ENCODE measurements around the gene SMYD3.
A peak's percentile ranks its signal among the peaks of the same experiment; 100 is the strongest.
"Not testable (repeated sequence)": the region's sequence is repeated elsewhere in the genome, so short reads cannot be mapped to it uniquely, and the experiment has no call there.

SMYD3 gene

DNA sequence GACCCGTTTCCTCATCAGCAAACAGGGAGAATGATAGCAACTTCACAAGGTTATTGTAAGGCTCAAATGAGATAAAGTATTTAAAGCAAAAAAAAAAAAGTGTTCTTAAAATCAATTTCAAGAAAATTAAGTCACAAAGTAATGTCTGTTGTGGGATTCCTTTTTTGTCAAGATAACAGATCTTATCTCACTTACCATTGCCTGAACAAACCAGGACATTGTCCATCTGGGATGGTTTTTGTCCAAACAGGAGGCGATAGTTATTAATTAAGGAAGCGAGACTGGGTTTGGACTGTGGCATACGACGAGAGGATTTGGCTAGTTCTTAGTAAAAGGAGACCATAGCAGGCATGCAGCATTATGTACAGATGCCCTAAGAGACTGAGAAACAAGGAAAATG, 458.4 kb downstream of the SMYD3 start:
- DNase-seq, result no peak

DNA sequence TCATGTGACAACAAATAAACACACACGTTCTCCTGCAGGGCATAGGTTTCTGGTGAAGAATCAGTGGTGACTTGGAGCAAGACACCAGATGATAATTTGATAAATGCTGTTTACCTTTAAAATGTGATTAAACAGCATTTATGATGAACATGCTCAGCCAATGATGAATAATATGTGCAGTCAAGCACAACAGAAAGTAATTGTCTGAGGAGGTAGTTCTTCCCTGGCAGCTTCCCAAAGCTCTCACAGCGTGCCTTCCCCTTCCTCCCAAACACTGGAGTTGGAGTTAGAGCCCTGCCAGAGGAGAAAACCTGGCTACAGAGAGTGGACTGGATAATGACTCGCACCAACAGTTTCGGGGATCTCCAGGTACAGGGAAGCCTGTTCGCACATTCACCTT, 463.5 kb downstream of the SMYD3 start:
- DNase-seq, result peak; percentile 33

DNA sequence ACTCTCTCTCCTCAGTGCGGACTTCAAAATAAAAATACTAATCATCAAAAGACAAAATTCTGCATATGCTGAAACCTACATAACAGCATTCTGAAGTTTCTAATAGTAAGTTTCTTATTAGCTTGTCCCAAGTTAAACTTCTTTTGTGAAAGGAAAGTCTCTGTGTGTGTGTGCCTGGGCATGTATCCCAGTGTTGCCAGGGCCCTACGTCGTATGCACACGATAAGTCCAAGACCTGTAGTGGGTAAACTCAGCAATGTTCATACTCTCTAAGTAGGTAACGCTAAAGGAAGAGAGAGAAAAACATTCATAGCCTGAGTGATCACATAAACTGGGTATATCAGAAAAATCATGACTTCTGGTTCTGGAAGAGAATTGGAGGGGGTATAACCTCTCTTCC, 465.7 kb downstream of the SMYD3 start:
- no peak for DNase-seq

DNA sequence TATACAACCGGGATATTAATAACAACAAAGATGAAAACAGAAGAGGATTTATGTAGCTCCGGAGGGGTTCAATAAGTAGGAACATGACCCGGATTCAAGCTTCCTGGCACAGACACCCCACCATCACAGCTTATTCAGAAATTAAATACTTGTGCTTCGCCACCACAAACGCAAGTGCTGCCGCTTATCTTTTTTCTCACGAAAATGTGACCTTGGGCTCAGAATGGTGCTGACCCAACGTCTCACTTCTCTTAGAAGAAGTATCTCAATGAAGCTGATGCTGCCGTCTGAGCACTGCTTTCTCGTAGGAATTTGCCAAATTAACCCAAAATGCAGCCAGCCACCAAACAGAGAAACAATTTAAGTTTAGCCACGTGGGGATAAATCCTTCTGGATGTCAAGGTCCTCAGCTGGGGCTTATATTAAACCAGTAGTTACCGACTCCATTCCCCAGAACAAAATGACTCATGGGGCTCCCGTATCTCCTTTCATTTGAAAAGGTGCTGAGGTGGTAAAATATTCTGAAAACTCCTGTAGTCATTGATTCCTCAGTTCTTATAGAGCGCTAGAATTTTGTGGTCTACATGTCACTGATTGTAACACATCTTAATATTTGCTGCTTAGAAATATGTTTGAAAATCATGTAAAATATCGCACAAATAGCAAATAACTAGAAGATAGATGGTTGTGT, 466.7 kb downstream of the SMYD3 start:
- no peak for DNase-seq

DNA sequence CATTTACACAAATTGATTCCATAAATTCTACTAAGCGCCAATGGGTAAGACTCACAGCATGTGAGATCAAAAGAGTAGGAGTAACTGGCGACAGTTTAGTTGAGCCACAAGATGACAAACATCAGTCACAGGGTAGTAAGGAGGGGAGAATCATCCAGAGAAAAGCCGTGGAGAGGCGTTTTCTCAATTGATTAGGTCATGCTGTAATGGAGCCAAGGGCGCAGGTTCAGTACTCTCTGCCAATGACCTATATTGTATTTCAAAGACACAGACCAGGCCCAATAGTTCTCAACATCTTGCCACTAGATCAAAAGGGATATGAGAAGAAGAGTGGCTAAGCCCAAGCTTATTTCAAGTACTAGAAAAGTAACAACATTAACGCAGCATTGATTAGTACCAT, 467.5 kb downstream of the SMYD3 start:
- no peak for DNase-seq

DNA sequence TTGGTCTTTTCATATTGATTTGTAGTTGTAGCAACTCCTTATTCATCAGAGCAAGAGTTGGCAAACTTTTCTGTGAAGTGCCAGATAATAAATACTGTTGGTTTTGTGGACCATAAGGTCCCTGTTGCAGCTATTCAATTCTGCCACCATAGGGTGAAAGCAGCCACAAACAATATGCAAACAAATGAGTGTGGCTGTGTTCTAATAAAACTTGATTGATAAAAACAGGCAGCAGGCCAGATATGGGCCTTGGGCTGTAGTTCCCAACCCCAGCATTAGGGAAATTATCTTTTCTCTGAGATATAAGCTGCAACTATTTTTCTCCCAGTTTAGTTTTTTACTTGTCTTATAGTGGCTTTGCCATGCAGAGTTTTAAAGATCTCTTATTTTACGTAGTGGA, 469.2 kb downstream of the SMYD3 start:
- DNase-seq, result no peak

DNA sequence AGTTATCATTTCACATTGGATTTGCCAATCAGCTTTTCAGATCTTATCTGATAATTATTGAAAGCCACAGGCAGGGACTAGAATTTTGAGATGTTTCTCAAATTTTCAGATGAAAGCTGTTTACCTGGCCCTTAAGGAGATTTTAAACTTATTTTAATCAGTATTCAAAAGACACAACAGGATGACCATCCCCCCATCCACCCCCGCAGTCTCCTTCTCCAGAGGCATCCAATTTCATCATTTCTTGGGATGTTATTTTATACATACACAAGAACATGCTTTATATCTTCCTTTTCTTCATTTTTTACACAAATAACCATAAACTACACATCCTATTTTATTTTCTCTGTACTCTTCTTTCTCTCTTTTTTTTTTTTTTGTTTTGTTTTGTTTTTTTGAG, 470.9 kb downstream of the SMYD3 start:
- DNase-seq, result no peak

DNA sequence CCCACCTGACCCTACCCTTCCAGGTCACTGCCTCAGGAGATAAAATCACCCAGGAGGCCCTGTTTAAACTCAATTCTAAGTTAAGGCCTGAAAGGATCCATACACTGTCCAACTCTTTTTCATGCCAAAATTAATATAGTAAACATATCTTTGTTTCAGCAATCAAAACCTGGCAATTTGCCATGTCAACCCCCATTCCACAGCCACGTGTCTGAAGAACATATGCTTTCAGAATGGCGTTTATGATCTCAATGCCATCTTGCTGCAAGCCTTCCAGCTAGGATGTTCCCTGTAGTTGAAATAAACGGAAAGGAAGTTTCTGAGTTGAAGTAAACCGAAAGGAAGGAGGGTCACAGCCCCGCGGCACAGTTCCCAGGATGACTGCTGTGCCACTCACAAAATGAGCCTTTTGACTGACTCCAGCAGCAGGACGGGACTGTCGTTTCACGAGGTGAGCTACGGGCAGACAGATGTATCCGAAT, 472.0 kb downstream of the SMYD3 start:
- no peak for DNase-seq

DNA sequence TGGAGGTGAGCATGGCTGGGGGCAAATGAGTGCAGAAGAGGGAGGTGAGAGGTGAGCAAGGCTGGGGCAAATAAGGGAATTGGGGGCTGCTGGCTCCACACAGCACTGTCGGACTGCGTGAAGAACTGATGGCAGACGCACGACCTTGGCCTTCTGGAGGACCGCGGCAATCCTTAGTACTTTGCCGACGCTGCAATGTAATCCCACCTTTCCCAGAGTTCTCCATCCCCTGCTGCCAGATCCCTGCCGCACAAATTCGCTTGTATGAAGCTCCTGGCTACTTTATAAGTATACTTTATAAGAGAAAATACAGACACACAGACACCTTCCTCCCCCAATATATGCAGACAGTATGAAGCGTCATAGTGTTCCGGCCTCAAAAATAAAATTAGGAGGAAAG, 472.4 kb downstream of the SMYD3 start:
- DNase-seq, result no peak

DNA sequence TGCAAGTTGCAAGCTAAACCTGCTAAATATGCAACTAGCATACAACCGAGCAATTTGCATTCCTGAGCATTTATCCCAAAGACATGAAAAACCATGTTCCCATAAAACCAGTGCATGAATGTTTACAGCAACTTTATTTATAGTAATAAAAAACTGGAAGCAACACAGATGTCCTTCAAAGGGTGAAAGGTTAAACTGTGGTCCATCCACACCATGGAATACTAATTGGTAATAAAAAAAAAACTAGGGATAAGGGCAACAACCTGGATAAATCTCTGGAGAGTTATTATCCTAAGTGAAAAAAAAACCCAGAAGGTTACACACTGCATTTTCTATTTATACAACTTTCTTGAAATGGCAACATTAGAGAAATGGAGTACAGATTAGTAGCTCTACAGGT, 474.1 kb downstream of the SMYD3 start:
- DNase-seq, result no peak

DNA sequence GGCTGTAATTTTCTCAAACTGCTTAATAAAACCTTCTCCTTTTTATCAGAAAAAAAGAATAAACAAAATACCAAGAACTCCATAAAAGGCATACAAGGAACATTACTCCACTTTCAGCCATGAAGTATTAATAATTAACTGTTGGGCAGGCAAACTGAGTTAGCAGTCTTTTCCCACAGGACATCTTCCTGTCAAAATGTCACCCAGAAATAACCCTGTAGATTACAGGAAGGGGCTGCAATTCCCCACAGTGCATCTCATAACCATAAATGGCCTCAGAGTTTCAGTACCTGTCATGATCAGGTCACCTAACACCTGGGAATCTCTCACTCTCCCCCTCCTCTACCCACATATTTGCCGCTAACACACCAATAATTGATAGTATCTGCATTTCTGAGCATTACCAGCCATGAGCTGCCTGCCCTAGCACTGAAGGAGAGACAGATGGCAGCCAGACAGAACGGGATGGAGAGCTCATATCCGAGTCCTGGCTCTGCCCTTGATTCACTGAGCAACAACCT, 475.0 kb downstream of the SMYD3 start:
- no peak for DNase-seq

DNA sequence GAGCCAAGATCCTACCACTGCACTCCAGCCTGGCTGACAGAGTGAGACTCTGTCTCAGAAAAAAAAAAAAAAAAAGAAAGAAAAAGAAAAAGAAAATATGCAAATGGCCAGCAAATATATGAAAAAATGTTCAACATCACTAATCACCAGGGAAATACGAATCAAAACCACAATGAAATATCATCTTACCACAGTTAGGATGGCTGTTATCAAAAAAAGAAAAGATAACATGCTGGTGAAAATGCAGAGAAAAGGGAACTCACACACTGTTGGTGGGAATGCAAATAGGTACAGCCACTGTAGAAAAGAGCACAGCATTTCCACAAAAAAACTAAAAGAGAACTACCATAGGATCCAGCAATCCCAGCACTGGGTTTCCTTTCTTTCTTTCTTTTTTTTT, 477.5 kb downstream of the SMYD3 start:
- no peak for DNase-seq

DNA sequence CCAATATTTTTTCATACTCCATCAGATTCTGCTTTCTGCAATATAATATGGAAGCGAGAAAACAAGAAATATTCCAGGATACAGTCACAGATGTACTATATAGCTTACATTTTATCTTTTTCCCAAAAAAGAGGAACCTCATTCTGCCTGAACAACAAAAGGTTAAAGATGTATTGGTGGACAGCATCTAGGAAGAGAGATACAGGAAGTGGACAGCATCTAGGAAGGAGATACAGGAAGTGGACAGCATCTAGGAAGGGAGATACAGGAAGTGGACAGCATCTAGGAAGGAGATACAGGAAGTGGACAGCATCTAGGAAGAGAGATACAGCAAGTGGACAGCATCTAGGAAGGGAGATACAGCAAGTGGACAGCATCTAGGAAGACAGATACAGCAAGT, 483.0 kb downstream of the SMYD3 start:
- not testable (repeated sequence) for DNase-seq

DNA sequence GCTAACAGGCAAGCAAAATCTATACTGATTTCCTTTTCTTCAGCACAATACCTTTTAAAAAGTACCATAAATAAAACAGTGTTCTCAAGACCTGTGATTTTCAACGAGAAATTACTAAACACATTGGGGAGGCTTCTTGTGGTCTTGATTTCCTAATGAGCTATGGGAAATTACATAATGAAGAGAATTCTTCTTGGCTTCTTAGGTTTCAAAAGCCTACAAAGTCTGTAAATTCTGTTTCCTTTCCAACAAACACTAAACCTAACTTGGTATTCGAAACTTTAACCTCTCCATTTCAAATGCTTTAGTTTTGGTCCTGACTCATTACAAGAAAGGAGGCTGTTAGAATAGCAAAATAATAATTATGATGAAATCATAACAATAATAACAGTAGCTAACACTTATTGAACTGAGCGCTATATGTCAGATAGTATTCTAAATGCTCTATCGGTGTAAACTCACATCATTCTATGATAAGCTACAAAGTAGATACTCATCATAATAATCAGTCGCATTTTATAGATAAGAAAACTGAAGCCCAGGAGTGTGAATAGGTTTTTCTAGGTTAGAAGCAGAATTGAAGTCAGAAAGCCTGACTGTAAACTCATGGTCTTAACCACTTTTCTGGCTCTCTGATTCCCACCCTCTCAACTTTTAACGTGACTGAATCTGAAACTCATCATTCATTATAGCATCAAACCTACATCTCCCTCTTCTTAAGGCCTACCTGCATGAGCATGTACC, 486.7 kb downstream of the SMYD3 start:
- DNase-seq, result no peak

DNA sequence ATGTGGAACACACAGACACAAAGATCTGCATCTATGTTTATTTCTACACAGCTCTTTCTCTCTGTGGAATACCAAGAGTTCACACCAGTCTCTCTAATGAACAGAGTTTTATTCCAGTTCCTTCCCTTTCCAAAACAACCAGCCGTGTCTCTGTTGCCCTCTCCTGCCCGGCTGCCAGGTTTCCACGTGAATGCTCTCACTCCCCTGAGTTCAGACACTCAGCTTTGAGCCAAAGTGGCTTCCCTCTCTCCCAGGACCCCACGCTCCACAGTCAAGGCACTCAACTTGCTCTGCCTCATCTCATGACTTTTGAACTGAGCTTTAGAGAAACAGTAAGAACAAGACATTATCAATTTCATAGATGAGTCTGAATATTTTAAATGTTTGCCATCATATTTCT, 488.9 kb downstream of the SMYD3 start:
- DNase-seq, result no peak

DNA sequence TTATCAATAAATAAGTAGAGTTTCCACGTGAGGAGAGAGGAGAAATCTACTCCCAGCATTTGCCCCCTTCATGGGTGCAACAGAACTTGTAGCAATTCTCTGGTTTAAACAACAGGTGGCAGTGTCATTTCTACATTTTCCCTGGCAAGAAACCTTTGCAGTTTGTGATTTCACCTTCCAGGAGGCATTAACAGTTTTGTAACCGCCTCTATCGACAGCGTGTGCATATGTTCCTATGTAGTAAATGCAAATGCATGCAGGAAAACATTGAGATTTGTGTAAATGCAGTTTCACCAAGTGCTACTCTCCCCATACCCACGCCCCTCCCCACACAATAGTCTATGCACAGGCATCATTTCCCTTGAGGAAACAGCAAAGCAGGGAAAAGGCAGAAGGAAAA, 494.7 kb downstream of the SMYD3 start:
- DNase-seq, result peak; percentile 7

DNA sequence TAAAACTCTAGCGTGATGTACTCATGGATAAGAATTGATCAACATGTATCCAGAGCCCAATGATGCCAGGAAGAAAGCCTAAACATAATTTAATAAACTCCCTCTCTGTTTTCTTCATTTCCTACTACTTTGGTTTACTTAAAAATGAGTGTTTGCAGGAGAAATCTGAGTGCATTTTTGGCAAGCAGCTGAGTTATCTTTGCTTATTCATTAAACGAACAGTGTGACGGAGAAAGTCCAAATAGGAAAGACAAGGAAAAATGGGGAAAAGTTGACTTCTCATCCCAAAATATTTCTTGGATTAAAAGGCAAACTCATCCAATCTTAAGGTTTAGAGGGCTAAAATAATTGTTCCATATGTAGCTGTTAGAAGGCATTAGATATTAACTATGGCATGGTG, 496.7 kb downstream of the SMYD3 start:
- no peak for DNase-seq

DNA sequence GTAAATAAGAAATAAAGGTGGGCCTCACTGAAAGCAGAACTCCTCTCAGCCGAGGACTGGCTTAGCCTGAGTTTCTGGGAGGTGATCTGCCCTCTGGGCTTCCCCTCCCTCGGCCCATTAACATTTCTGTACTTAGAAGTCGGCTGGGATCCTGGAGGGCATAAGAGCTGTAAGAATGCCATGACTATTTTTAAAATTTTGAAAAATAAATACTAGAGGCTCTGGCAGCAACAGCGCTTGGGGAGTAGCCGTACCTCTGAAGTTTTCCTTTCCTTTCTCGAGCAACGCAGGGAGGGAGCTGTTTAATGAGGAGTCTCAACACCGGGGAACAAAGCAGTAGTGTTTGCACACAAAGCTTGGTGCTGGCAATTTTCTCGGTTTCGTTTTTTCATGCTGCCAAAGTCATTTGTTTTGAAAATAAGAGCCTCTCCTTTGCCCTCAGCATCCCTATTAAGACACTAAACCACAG, 498.7 kb downstream of the SMYD3 start:
- DNase-seq, result no peak

DNA sequence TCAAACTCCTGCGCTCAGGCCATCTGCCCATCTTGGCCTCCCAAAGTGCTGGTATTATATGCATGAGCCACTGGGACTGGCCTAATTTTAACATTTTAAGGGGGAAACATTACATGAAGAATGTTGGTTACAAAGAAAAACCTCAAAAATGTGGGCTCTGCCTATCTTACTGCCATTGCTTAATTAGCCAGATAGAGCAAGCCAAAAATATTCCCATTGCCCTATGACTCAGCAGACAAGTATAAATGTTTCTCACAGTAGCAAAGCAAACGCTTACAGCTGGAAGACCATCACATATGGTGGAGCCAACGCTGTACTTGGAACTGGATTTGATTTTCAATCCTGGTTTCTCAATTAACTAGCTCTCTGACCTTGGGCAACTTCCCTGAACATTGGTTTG, 502.0 kb downstream of the SMYD3 start:
- DNase-seq, result no peak

DNA sequence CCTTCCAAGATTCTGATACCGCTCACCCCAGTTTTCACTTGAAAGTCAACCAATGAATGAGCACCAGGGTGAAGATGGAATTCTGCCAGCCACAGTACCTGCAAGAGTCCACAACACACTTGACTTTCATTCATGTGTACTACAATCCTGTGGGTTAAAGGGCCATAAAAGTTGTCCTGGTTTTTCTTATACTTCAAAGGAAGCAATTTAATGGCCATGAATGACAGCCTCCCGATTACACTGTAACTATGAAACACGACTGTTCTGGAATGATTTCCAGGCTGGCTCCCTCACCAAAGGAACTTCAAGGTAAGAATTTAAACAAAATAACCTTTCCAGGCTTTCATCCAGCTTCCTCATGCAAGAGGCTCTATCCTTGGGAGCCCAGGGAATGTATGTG, 502.8 kb downstream of the SMYD3 start:
- peak; percentile 90 for DNase-seq

DNA sequence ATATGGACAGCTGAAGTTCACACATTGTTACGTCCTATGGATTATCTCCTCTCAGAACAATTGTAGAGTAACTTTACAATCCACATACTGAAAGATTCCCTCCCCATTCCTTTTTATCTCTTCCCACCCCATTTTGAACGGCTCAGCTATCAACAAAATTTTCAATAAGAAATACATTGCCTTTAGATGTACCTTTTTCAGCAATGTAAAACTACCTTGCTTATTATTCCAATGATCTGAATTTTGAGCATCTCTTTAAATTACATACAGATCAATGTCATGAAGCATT, 503.7 kb downstream of the SMYD3 start:
- DNase-seq, result no peak

DNA sequence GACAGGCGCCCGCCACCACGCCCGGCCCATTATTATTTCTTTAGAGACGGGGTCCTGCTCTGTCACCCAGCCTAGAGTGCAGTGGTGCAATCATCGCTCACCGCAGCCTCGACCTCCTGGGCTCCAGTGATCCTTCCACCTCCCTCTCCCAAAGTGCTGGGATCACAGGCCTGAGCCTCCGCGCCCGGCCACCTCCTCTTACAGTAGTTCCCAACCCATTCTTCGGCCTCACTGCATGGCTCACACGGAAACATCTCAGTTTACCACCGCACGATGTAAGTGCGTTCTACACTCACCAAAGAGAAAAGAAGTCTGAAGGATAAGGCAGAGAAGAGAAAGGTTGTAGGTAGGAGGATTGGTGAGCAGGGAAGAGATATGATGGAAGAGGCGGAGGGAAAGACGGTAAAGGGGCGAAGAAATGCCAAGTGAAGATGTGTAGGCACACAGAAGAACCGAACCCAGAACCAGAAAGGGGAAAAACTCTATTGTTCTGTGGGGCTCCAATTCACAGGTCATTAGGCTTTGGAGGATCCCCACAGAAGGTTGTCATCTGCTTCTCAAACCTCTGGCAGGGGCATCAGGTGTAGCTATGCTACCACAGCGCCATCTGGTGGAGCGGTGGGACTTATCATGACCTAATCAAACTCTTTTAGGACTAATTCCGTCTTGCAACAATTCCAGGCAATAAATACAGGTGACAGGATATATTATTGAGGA, 504.2 kb downstream of the SMYD3 start:
- DNase-seq, result peak; percentile 71

DNA sequence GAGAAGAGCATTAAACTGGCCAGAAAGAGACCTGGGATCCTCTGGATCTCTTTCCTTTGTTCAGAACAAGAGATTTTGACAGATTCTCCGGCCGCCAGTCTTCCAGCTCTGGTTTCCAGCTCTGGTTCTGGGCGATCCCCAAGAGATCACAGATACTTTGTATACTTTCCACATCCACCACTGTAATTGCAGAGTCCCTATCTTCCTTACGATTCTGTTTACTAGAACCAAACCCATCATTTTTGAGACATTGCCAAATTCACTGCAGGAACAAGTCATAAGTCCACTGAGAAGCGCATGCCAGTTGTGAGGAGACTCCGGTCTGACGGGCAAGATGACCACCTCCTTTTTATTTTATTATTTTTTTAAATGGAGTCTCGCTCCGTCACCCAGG, 505.2 kb downstream of the SMYD3 start:
- DNase-seq, result no peak

Measured in DMS79 treated with DMSO at 0.1 percent for 48 hours (cell line).